ENCODE measurements around the gene CXXC5. TPM values are rescaled to one million over a fixed set of nuclear protein-coding genes. Genes with fewer than 3 reads are reported as not detected.

Gene CXXC5
- total RNA-seq, 1 experiment from 2014 or later = 97.2 TPM

- TF ChIP-seq, protein P1, sequence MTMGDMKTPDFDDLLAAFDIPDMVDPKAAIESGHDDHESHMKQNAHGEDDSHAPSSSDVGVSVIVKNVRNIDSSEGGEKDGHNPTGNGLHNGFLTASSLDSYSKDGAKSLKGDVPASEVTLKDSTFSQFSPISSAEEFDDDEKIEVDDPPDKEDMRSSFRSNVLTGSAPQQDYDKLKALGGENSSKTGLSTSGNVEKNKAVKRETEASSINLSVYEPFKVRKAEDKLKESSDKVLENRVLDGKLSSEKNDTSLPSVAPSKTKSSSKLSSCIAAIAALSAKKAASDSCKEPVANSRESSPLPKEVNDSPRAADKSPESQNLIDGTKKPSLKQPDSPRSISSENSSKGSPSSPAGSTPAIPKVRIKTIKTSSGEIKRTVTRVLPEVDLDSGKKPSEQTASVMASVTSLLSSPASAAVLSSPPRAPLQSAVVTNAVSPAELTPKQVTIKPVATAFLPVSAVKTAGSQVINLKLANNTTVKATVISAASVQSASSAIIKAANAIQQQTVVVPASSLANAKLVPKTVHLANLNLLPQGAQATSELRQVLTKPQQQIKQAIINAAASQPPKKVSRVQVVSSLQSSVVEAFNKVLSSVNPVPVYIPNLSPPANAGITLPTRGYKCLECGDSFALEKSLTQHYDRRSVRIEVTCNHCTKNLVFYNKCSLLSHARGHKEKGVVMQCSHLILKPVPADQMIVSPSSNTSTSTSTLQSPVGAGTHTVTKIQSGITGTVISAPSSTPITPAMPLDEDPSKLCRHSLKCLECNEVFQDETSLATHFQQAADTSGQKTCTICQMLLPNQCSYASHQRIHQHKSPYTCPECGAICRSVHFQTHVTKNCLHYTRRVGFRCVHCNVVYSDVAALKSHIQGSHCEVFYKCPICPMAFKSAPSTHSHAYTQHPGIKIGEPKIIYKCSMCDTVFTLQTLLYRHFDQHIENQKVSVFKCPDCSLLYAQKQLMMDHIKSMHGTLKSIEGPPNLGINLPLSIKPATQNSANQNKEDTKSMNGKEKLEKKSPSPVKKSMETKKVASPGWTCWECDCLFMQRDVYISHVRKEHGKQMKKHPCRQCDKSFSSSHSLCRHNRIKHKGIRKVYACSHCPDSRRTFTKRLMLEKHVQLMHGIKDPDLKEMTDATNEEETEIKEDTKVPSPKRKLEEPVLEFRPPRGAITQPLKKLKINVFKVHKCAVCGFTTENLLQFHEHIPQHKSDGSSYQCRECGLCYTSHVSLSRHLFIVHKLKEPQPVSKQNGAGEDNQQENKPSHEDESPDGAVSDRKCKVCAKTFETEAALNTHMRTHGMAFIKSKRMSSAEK (CRISPR knock-in tag; IDR thresholded peaks at IDR 0.05; ENCODE audit: borderline replicate concordance) = no peak
- TF ChIP-seq ZNF396 (CRISPR knock-in tag; IDR thresholded peaks at IDR 0.05; ENCODE audit: borderline replicate concordance) (no peak), ZNF317 (CRISPR knock-in tag; IDR thresholded peaks at IDR 0.05; ENCODE audit: borderline replicate concordance, low read depth) (no peak), ATF1 (CRISPR knock-in tag; IDR thresholded peaks at IDR 0.05) (no peak), ZNF423 (CRISPR knock-in tag; IDR thresholded peaks at IDR 0.05) (peak; percentile 59; the same call in 1 of the 2 replicates), TP53 (CRISPR knock-in tag; IDR thresholded peaks at IDR 0.05) (0 out of 2 replicates have a peak, but pooled peaks have one; percentile 19), OVOL2 (CRISPR knock-in tag; IDR thresholded peaks at IDR 0.05; ENCODE audit: borderline replicate concordance) (no peak), ZNF121 (CRISPR knock-in tag; IDR thresholded peaks at IDR 0.05) (no peak), EMX1 (CRISPR knock-in tag; IDR thresholded peaks at IDR 0.05) (0 out of 2 replicates have a peak, but pooled peaks have one; percentile 45), FOXJ3 (CRISPR knock-in tag; IDR thresholded peaks at IDR 0.05; ENCODE audit: borderline replicate concordance) (no peak), ZNF232 (CRISPR knock-in tag; IDR thresholded peaks at IDR 0.05) (0 out of 2 replicates have a peak, but pooled peaks have one; percentile 53), NR1H2 (CRISPR knock-in tag; IDR thresholded peaks at IDR 0.05) (no peak), TEAD1 (CRISPR knock-in tag; IDR thresholded peaks at IDR 0.05) (peak; percentile 76), ZNF671 (CRISPR knock-in tag; IDR thresholded peaks at IDR 0.05) (no peak), SMAD3 (CRISPR knock-in tag; IDR thresholded peaks at IDR 0.05; ENCODE audit: borderline replicate concordance) (peak; percentile 67; the same call in 1 of the 2 replicates), ETV6 (CRISPR knock-in tag; IDR thresholded peaks at IDR 0.05) (peak; percentile 94; the same call in 1 of the 2 replicates), FOXP1 (CRISPR knock-in tag; IDR thresholded peaks at IDR 0.05; ENCODE audit: borderline replicate concordance) (peak; percentile 87), PRRX2 (CRISPR knock-in tag; IDR thresholded peaks at IDR 0.05) (no peak; the same call in 1 of the 2 replicates), RELA (CRISPR knock-in tag; IDR thresholded peaks at IDR 0.05; ENCODE audit: borderline replicate concordance) (no peak), NFYB (CRISPR knock-in tag; conservative IDR thresholded peaks at IDR 0.05; ENCODE audit: low read depth) (no peak)
- TF ChIP-seq, protein P2, sequence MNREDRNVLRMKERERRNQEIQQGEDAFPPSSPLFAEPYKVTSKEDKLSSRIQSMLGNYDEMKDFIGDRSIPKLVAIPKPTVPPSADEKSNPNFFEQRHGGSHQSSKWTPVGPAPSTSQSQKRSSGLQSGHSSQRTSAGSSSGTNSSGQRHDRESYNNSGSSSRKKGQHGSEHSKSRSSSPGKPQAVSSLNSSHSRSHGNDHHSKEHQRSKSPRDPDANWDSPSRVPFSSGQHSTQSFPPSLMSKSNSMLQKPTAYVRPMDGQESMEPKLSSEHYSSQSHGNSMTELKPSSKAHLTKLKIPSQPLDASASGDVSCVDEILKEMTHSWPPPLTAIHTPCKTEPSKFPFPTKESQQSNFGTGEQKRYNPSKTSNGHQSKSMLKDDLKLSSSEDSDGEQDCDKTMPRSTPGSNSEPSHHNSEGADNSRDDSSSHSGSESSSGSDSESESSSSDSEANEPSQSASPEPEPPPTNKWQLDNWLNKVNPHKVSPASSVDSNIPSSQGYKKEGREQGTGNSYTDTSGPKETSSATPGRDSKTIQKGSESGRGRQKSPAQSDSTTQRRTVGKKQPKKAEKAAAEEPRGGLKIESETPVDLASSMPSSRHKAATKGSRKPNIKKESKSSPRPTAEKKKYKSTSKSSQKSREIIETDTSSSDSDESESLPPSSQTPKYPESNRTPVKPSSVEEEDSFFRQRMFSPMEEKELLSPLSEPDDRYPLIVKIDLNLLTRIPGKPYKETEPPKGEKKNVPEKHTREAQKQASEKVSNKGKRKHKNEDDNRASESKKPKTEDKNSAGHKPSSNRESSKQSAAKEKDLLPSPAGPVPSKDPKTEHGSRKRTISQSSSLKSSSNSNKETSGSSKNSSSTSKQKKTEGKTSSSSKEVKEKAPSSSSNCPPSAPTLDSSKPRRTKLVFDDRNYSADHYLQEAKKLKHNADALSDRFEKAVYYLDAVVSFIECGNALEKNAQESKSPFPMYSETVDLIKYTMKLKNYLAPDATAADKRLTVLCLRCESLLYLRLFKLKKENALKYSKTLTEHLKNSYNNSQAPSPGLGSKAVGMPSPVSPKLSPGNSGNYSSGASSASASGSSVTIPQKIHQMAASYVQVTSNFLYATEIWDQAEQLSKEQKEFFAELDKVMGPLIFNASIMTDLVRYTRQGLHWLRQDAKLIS (CRISPR knock-in tag; IDR thresholded peaks at IDR 0.05; ENCODE audit: borderline replicate concordance) = no peak
- TF ChIP-seq, protein P3, sequence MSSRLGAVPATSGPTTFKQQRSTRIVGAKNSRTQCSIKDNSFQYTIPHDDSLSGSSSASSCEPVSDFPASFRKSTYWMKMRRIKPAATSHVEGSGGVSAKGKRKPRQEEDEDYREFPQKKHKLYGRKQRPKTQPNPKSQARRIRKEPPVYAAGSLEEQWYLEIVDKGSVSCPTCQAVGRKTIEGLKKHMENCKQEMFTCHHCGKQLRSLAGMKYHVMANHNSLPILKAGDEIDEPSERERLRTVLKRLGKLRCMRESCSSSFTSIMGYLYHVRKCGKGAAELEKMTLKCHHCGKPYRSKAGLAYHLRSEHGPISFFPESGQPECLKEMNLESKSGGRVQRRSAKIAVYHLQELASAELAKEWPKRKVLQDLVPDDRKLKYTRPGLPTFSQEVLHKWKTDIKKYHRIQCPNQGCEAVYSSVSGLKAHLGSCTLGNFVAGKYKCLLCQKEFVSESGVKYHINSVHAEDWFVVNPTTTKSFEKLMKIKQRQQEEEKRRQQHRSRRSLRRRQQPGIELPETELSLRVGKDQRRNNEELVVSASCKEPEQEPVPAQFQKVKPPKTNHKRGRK (CRISPR knock-in tag; IDR thresholded peaks at IDR 0.05; ENCODE audit: borderline replicate concordance) = no peak
- TF ChIP-seq, protein P4, sequence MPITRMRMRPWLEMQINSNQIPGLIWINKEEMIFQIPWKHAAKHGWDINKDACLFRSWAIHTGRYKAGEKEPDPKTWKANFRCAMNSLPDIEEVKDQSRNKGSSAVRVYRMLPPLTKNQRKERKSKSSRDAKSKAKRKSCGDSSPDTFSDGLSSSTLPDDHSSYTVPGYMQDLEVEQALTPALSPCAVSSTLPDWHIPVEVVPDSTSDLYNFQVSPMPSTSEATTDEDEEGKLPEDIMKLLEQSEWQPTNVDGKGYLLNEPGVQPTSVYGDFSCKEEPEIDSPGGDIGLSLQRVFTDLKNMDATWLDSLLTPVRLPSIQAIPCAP (CRISPR knock-in tag; IDR thresholded peaks at IDR 0.05) = no peak
- TF ChIP-seq, protein P5, sequence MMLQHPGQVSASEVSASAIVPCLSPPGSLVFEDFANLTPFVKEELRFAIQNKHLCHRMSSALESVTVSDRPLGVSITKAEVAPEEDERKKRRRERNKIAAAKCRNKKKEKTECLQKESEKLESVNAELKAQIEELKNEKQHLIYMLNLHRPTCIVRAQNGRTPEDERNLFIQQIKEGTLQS (CRISPR knock-in tag; conservative IDR thresholded peaks at IDR 0.05) = no peak
- TF ChIP-seq, protein P6, sequence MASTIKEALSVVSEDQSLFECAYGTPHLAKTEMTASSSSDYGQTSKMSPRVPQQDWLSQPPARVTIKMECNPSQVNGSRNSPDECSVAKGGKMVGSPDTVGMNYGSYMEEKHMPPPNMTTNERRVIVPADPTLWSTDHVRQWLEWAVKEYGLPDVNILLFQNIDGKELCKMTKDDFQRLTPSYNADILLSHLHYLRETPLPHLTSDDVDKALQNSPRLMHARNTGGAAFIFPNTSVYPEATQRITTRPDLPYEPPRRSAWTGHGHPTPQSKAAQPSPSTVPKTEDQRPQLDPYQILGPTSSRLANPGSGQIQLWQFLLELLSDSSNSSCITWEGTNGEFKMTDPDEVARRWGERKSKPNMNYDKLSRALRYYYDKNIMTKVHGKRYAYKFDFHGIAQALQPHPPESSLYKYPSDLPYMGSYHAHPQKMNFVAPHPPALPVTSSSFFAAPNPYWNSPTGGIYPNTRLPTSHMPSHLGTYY (CRISPR knock-in tag; IDR thresholded peaks at IDR 0.05) = no peak
- TF ChIP-seq, protein P7, sequence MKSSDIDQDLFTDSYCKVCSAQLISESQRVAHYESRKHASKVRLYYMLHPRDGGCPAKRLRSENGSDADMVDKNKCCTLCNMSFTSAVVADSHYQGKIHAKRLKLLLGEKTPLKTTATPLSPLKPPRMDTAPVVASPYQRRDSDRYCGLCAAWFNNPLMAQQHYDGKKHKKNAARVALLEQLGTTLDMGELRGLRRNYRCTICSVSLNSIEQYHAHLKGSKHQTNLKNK (CRISPR knock-in tag; IDR thresholded peaks at IDR 0.05) = no peak
Measured at GRCh38 chr5:139637438-139638089, 10.6 kb upstream of the CXXC5 start (continued).
